WTC11 (cell line): ENCODE measurements around the gene TSACC. TPM values are rescaled to one million over a fixed set of nuclear protein-coding genes. Genes with fewer than 3 reads are reported as not detected.

Experiments
- ATAC-seq: fragments of 200-7000 bp; cut with Tn5 transposase; 2 replicates; pipeline ENCODE4 v1.10.0; 2021; ENCODE audit warnings: mild to moderate bottlenecking, moderate library complexity
- CTCF ChIA-PET: fragments of 300-600 bp; sonication (Branson Sonifier 250); formaldehyde crosslinking; loops from one replicate; lab custom pipeline; 2021; ENCODE audit warnings: antibody characterized with exemption; lab: Charles Lee
- POLR2A ChIA-PET: fragments of 350-600 bp; sonication (Branson Sonifier 250); formaldehyde crosslinking; loops from one replicate; lab custom pipeline; 2021; ENCODE audit warnings: antibody characterized with exemption; lab: Charles Lee
- DNase-seq: peaks from one replicate; pipeline ENCODE4 v3.0.0; 2021; ENCODE audit warnings: low spot score
- H3K27ac Mint-ChIP-seq: 2 replicates; pipeline ENCODE4 v1.8.0; 2021; ENCODE audit warnings: mixed read lengths
- H3K27me3 Mint-ChIP-seq: 2 replicates; pipeline ENCODE4 v1.8.0; 2021; ENCODE audit warnings: low read depth, mild to moderate bottlenecking, moderate library complexity, mixed read lengths
- H3K36me3 Mint-ChIP-seq: 2 replicates; pipeline ENCODE4 v1.8.0; 2021; ENCODE audit warnings: mixed read lengths
- H3K4me1 Mint-ChIP-seq: 2 replicates; pipeline ENCODE4 v1.8.0; 2022; ENCODE audit warnings: mixed read lengths
- H3K4me3 Mint-ChIP-seq: 2 replicates; pipeline ENCODE4 v1.8.0; 2021; ENCODE audit warnings: mild to moderate bottlenecking, moderate library complexity, mixed read lengths
- H3K9me3 Mint-ChIP-seq: 2 replicates; pipeline ENCODE4 v1.8.0; 2021; ENCODE audit warnings: mixed read lengths
- E2F5 ChIP-seq: sonication (generic); formaldehyde crosslinking; IDR thresholded peaks from 2 replicates; pipeline ENCODE4 v1.8.1; 2022; ENCODE audit warnings: mild to moderate bottlenecking, moderate library complexity, missing genetic modification reagents
- FOXP4 ChIP-seq: sonication (generic); formaldehyde crosslinking; IDR thresholded peaks from 2 replicates; pipeline ENCODE4 v1.8.0; 2022; ENCODE audit warnings: mild to moderate bottlenecking, missing genetic modification reagents
- HMGA2 ChIP-seq: fragments of 250-450 bp; sonication (Bioruptor Pico); IDR thresholded peaks from 2 replicates; pipeline ENCODE4 v1.4.0; 2021; ENCODE audit warnings: mild to moderate bottlenecking, moderate library complexity
- IRF1 ChIP-seq: sonication (generic); formaldehyde crosslinking; IDR thresholded peaks from 2 replicates; pipeline ENCODE4 v1.8.0; 2023; ENCODE audit warnings: missing genetic modification reagents
- IRF2 ChIP-seq: sonication (generic); formaldehyde crosslinking; IDR thresholded peaks from 2 replicates; pipeline ENCODE4 v1.8.0; 2022; ENCODE audit warnings: low read depth, missing genetic modification reagents, borderline replicate concordance
- MLX ChIP-seq: sonication (generic); formaldehyde crosslinking; IDR thresholded peaks from 2 replicates; pipeline ENCODE4 v1.8.1; 2023; ENCODE audit warnings: mild to moderate bottlenecking, missing genetic modification reagents, moderate library complexity
- MXD4 ChIP-seq: fragments of 250-450 bp; sonication (Bioruptor Pico); IDR thresholded peaks from 2 replicates; pipeline ENCODE4 v1.8.0; 2021; ENCODE audit warnings: mild to moderate bottlenecking, moderate library complexity, borderline replicate concordance
- NFATC4 ChIP-seq: fragments of 250-450 bp; sonication (Bioruptor Pico); IDR thresholded peaks from 2 replicates; pipeline ENCODE4 v1.9.0; 2021; ENCODE audit warnings: mild to moderate bottlenecking
- PRRX2 ChIP-seq: fragments of 250-450 bp; sonication (Bioruptor Pico); IDR thresholded peaks from 2 replicates; pipeline ENCODE4 v1.8.0; 2021; ENCODE audit warnings: mild to moderate bottlenecking
- RELA ChIP-seq: sonication (generic); formaldehyde crosslinking; IDR thresholded peaks from 2 replicates; pipeline ENCODE4 v1.8.1; 2022; ENCODE audit warnings: missing genetic modification reagents, mild to moderate bottlenecking, borderline replicate concordance
- SMAD4 ChIP-seq: sonication (generic); formaldehyde crosslinking; IDR thresholded peaks from 2 replicates; pipeline ENCODE4 v1.8.0; 2022; ENCODE audit warnings: mild to moderate bottlenecking, missing genetic modification reagents
- STAT6 ChIP-seq: sonication (generic); formaldehyde crosslinking; conservative IDR thresholded peaks from 2 replicates; pipeline ENCODE4 v1.8.1; 2023; ENCODE audit warnings: mild to moderate bottlenecking, low read depth, missing genetic modification reagents, moderate library complexity
- TCF7 ChIP-seq: sonication (generic); formaldehyde crosslinking; IDR thresholded peaks from 2 replicates; pipeline ENCODE4 v1.8.0; 2022; ENCODE audit warnings: mild to moderate bottlenecking, low read depth, missing genetic modification reagents, moderate library complexity
- TEAD1 ChIP-seq: sonication (generic); formaldehyde crosslinking; IDR thresholded peaks from 2 replicates; pipeline ENCODE4 v1.8.0; 2022; ENCODE audit warnings: mild to moderate bottlenecking, missing genetic modification reagents
- TP53 ChIP-seq: sonication (generic); formaldehyde crosslinking; IDR thresholded peaks from 2 replicates; pipeline ENCODE4 v1.8.1; 2023; ENCODE audit warnings: mild to moderate bottlenecking, missing genetic modification reagents
- ZNF121 ChIP-seq: sonication (generic); formaldehyde crosslinking; IDR thresholded peaks from 2 replicates; pipeline ENCODE4 v1.8.0; 2023; ENCODE audit warnings: missing genetic modification reagents
- ZNF317 ChIP-seq: sonication (generic); formaldehyde crosslinking; IDR thresholded peaks from 2 replicates; pipeline ENCODE4 v1.8.1; 2023; ENCODE audit warnings: low read depth, mild to moderate bottlenecking, moderate library complexity, missing genetic modification reagents, borderline replicate concordance
- ZNF671 ChIP-seq: fragments of 250-450 bp; sonication (Bioruptor Pico); IDR thresholded peaks from 2 replicates; pipeline ENCODE4 v1.8.0; 2021; ENCODE audit warnings: mild to moderate bottlenecking
- total RNA-seq: library from RNA; stranded (reverse); gene quantifications from 3 replicates; pipeline ENCODE4 v1.2.3, GENCODE V29; 2021
- TF ChIP-seq, protein P1 (sequence below): fragments of 250-450 bp; sonication (Bioruptor Pico); IDR thresholded peaks from 2 replicates; pipeline ENCODE4 v1.9.0; 2021; ENCODE audit warnings: mild to moderate bottlenecking, borderline replicate concordance
- TF ChIP-seq, protein P2 (sequence below): sonication (generic); formaldehyde crosslinking; IDR thresholded peaks from 2 replicates; pipeline ENCODE4 v1.8.0; 2023; ENCODE audit warnings: mild to moderate bottlenecking, missing genetic modification reagents
- TF ChIP-seq, protein P3 (sequence below): fragments of 250-450 bp; sonication (Bioruptor Pico); conservative IDR thresholded peaks from 2 replicates; pipeline ENCODE4 v1.9.0; 2021; ENCODE audit warnings: mild to moderate bottlenecking

TSACC gene
- total RNA-seq, 1 experiment from 2014 or later: 1.8 TPM

- TF ChIP-seq, protein P1, sequence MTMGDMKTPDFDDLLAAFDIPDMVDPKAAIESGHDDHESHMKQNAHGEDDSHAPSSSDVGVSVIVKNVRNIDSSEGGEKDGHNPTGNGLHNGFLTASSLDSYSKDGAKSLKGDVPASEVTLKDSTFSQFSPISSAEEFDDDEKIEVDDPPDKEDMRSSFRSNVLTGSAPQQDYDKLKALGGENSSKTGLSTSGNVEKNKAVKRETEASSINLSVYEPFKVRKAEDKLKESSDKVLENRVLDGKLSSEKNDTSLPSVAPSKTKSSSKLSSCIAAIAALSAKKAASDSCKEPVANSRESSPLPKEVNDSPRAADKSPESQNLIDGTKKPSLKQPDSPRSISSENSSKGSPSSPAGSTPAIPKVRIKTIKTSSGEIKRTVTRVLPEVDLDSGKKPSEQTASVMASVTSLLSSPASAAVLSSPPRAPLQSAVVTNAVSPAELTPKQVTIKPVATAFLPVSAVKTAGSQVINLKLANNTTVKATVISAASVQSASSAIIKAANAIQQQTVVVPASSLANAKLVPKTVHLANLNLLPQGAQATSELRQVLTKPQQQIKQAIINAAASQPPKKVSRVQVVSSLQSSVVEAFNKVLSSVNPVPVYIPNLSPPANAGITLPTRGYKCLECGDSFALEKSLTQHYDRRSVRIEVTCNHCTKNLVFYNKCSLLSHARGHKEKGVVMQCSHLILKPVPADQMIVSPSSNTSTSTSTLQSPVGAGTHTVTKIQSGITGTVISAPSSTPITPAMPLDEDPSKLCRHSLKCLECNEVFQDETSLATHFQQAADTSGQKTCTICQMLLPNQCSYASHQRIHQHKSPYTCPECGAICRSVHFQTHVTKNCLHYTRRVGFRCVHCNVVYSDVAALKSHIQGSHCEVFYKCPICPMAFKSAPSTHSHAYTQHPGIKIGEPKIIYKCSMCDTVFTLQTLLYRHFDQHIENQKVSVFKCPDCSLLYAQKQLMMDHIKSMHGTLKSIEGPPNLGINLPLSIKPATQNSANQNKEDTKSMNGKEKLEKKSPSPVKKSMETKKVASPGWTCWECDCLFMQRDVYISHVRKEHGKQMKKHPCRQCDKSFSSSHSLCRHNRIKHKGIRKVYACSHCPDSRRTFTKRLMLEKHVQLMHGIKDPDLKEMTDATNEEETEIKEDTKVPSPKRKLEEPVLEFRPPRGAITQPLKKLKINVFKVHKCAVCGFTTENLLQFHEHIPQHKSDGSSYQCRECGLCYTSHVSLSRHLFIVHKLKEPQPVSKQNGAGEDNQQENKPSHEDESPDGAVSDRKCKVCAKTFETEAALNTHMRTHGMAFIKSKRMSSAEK (CRISPR knock-in tag): no peak
- TF ChIP-seq, protein P2, sequence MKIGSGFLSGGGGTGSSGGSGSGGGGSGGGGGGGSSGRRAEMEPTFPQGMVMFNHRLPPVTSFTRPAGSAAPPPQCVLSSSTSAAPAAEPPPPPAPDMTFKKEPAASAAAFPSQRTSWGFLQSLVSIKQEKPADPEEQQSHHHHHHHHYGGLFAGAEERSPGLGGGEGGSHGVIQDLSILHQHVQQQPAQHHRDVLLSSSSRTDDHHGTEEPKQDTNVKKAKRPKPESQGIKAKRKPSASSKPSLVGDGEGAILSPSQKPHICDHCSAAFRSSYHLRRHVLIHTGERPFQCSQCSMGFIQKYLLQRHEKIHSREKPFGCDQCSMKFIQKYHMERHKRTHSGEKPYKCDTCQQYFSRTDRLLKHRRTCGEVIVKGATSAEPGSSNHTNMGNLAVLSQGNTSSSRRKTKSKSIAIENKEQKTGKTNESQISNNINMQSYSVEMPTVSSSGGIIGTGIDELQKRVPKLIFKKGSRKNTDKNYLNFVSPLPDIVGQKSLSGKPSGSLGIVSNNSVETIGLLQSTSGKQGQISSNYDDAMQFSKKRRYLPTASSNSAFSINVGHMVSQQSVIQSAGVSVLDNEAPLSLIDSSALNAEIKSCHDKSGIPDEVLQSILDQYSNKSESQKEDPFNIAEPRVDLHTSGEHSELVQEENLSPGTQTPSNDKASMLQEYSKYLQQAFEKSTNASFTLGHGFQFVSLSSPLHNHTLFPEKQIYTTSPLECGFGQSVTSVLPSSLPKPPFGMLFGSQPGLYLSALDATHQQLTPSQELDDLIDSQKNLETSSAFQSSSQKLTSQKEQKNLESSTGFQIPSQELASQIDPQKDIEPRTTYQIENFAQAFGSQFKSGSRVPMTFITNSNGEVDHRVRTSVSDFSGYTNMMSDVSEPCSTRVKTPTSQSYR (CRISPR knock-in tag): no peak
- no peak for TF ChIP-seq PRRX2 (CRISPR knock-in tag)
- no peak for TF ChIP-seq ZNF121 (CRISPR knock-in tag)
- TF ChIP-seq, protein P3, sequence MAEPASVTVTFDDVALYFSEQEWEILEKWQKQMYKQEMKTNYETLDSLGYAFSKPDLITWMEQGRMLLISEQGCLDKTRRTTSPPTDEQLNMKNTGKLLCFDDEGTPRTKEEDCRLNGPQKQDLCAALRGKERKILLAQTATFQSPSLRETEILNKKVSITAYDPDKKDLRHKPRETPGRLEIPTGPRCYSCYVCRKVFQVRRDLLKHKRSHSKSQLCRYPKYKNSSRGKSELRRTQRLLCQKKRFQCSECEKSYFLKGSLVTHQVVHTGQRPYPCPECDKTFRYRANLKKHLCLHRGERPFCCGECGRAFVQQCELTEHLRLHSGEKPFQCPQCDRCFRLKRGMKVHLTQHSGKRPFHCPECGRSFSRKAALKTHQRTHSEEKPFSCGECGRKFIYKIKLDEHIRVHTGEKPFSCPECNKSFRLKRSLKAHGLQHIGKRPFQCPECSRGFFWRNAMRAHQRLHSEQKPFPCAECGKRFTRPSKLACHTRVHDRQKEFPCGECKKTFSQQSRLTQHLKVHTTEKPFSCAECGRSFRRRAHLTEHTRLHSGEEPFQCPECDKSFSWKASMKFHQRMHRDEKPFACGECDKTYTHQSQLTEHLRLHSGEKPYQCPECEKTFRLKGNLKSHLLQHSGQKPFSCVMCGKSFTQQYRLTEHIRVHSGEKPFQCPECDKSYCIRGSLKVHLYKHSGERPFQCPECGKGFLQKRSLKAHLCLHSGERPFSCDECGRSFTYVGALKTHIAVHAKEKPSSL: no peak
- TF ChIP-seq RELA: no peak
- no peak for TF ChIP-seq TCF7 (CRISPR knock-in tag)
- no peak for TF ChIP-seq NFATC4 (CRISPR knock-in tag)
- no peak for TF ChIP-seq MXD4 (CRISPR knock-in tag)
- no peak for TF ChIP-seq HMGA2 (CRISPR knock-in tag)
- no peak for TF ChIP-seq TEAD1 (CRISPR knock-in tag)
- TF ChIP-seq FOXP4: no peak
Observed at GRCh38 chr1:156391701-156392100, 53.4 kb downstream of the TSACC start (continued).

- Mint-ChIP-seq H3K36me3 (no peaks in the 10 kb centered on the region), H3K27ac (no peak overlapping the region), H3K4me3 (no peak overlapping the region), H3K27me3 (peaks cover 40% of the 10 kb centered on the region), H3K9me3 (no peaks in the 10 kb centered on the region), H3K4me1 (peaks cover 46% of the 10 kb centered on the region)
- DNase-seq: no peak
- no peak for ATAC-seq
- CTCF ChIA-PET: interaction anchor here (0.8 to 1.5 kb wide), 5 partner anchors 19 to 88 kb away, joined by 3 to 9 read pairs (median 3); partner anchors contain the start of gene RHBG
- POLR2A ChIA-PET: interaction anchor here (0.6 kb wide), 2 partner anchors 43 to 109 kb away, joined by 5 read pairs; no protein-coding TSS in a partner anchor
- no peak for TF ChIP-seq SMAD4
- TF ChIP-seq ZNF671 (CRISPR knock-in tag): no peak
- no peak for TF ChIP-seq E2F5 (CRISPR knock-in tag)
- no peak for TF ChIP-seq MLX
- no peak for TF ChIP-seq TP53 (CRISPR knock-in tag)
- no peak for TF ChIP-seq IRF2 (CRISPR knock-in tag)
- no peak for TF ChIP-seq IRF1 (CRISPR knock-in tag)
- no peak for TF ChIP-seq PRRX2 (CRISPR knock-in tag)
- TF ChIP-seq ZNF317 (CRISPR knock-in tag): no peak
- TF ChIP-seq STAT6 (CRISPR knock-in tag): no peak
Observed at GRCh38 chr1:156392452-156392853, 54.1 kb downstream of the TSACC start.
